Renal pelvis (tissue), 4 donors: ENCODE data around the gene MITF. TPM values are rescaled to one million over a fixed set of nuclear protein-coding genes. Genes with fewer than 3 reads are reported as not detected.

Source experiments
- DNase-seq: peaks from one replicate; pipeline ENCODE4 v3.0.0-alpha.2; 2013
- polyA plus RNA-seq, 3 donors: library from polyadenylated mRNA; unstranded; fragments of 120-200 nt; gene quantifications; one replicate each; pipeline ENCODE4 v1.2.1, GENCODE V29; 2013; ENCODE audit not compliant: insufficient read length in 3 of 3

Gene MITF
- polyA plus RNA-seq, 3 donors = 35.5 to 51.3 (median 40.4) TPM

DNA sequence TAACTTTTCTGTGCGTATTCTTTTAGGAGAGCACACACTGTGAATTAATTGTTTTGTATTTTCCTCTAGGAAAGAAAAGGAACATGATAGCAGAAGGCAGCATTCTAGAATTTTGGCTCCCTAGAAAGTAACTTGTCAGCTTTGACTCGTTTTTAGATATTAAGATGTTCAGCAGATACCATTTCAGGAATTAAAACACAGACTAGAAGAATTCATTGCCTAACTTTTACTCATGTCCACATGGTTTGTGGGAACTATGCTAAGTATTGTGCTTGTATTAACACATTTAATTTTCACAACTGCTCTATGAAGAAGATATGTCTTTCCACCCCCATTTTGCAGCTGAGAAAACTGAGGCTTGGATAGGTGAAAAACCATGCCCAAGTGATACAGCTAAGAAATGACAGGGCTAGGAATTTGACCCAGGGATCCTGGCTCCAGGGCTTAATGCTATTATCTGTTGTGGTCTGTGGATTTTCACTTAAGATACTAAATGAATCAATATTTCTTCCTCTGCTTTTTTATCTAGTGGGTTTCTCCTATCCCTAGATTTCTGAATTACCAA, 128.8 kb downstream of the MITF start:
- no peak for DNase-seq

DNA sequence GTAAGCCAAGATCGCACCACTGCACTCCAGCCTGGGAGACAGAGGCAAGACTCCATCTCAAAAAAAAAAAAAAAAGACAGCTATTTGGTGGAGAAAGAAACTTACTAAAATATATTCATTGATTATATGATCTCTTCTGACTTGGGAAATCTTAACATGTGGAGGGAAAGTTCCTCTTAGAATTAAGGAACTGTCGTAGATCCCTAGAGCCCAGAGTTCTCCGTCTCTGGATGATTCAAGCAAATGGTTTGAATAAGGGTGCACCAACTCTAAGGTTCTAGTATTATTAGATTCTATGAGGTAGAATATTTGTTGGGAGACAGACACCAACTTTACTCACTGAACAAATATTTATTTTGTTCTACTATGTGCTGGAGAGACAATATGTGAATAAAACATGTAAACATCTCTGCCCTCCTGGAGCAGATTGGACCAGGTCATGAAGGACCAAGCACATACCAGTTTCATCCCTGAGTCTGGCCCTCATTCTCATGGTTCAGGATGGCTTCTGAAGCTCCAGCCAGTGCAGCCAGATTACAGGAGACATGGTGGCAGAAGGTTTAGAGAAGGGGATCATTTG, 129.7 kb downstream of the MITF start:
- no peak for DNase-seq

DNA sequence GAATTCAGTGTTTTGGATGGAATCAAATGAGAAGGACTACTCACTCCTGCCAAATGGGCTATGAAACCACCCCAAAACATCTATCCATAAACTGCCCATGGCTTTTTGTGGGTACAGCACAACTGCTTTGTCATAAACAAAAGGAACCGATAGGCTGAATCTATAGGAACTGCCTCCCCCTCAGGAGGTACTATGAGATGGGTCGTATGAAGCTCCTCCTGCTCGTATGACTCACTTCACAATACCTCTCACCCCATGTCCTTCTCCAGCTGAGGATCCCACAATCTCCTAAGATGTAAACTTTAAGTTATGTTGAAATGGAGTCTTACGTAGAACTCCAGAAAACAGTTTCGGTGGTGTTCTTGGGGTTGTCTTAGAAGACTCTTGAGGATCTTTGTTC, 130.4 kb downstream of the MITF start:
- no peak for DNase-seq

DNA sequence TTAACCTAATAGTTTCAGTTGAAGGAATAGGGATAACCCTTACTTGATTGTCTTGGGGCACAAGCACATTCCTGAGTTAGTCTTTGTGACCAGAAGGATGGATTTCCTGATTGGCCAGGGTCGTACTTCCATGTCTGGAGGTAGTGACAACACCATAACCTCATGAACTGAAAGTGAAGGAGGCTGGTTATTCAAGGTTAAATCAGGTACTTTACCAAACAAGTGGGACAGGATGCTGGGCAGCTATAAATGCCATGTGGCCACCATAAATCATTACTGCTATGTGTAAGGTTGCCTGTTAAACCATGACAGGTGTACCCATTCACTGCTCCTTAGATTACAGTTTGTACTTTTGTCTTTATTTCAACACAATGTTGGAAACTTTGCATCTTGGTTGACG, 132.0 kb downstream of the MITF start:
- DNase-seq = peak; percentile 49

DNA sequence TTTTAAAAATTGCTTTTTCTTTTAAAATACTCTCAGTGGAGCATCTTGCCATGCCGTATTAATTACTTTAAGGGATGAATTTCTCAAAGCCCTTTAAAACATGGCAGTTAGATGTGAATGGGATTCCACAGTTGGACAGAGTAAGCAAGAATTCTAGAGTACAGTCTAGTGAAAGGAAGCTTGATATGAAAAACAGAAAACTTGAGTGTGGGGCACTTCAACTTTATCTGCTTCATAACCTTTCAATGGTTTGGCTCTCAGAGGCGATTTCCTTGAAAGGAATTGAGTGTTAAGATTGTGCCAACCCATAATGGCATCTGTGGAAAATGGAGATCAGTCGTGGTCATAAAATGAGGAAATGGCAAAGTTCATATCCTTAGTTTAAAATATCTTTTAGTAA, 132.6 kb downstream of the MITF start:
- no peak for DNase-seq

DNA sequence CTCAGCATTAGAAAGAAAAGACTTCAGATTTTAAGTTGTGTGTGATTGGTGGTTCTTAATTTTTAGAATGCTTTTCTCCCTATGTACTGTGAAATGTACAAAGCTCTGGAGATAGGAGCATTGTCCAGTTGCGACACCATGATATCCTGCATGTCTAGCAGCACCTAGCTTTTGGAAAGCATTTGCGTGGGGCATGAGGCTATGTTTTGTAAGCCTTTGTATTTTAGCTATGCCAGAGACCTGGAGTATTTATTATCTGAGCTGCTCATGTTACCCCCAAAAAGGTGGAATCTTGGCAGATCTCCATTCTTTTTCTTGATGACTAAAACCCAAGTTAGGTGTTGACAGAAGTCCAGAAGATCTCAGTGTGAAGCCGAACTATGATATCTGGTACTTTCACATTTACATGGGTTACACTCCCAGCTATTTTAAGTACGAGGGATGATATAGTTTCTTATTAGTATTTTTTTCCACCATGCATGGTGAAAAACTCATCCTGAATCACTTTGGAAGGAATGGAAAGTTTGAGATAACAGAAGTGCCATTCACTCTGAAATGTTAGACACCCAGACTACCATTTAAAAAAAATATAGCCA, 133.6 kb downstream of the MITF start:
- no peak for DNase-seq

DNA sequence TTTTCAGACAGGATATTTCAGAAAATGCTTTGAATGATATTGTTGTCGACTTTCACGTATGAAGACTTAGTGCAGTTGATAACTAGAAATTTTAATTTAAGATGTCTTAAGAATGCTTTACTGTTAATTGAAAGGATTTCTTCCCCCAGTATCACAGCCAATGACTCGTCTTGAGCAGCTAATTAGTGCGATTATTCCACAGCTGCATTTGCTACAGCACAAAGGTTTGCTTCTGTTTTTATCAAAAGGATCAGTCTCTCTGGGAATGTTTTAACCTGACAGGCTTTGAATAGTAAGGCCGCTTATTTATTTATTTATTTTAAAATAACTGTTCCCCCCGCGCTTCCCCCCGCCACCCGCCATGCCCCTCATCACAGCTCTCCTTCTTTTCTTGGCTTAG, 136.8 kb downstream of the MITF start:
- DNase-seq = no peak

DNA sequence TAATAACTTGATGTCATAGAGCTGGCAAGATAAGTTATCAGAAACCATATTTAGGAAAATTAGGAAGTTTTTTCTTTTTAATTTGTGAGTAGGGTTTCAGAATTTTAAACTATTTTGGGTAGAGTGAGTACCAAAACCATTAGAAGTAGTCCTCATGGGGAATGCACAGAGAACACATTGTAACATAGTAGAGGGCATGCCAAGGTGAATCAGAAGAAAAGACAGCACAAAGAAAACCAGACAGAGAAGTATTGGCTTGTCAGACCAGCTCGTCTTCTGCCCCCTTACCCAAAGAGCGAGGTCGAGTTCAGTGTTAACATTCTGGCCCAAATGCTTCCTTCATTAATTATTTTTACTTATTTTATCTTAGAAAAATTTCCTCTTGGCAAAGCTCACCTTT, 139.0 kb downstream of the MITF start:
- DNase-seq = no peak

DNA sequence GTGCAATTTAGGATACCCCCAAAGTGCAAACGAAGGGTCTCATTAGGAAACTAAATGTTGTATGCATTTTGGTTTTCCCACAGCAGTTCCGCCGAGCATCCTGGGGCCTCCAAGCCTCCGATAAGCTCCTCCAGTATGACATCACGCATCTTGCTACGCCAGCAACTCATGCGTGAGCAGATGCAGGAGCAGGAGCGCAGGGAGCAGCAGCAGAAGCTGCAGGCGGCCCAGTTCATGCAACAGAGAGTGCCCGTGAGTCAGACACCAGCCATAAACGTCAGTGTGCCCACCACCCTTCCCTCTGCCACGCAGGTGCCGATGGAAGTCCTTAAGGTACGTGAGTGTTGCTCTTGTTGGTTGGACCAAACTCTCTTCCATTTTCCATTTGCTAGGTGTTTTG, 139.8 kb downstream of the MITF start:
- no peak for DNase-seq

DNA sequence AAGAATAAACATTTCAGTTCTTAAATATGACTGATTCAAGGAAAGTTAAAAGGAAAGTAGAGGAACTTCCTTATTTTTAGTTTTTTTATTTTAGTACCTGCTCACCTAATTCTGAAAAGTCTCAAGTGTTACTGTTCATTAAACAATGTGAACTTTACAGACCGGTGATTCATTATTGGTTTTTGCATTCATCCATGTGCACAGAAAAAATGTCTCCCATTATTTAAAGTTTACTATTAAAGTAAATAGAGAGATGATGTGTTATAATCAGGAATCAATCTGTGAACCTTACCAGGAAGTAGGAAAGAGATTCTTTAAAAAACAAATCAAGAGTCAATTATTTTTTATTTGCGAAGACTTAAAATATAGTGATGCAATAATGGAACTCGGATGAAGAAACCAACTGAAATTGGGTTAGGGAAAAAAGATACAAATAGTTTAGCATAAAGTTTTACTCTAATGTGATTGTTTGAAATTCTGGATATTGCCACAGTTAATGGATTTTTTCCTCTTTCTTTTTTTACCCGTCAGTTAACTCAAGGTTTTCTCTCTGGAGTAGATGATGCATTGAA, 140.9 kb downstream of the MITF start:
- DNase-seq = no peak

DNA sequence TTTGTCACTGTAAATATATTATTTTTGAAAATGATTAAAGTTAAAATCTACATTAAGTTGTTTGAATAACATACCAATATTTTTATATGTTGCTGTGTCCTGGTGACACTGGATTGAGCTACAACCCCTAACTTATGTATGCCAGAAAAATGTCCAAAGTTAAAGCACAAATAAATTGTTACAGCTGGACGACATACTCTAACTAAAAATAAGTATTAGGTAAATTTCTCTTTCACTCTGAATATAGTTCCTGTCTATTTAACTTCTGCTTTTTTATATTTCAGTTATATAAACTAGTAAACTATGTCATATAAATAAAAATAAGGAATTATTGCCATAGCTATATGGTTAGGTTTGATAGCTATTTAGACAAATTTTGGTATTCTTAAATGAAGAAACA, 141.8 kb downstream of the MITF start:
- DNase-seq = no peak

DNA sequence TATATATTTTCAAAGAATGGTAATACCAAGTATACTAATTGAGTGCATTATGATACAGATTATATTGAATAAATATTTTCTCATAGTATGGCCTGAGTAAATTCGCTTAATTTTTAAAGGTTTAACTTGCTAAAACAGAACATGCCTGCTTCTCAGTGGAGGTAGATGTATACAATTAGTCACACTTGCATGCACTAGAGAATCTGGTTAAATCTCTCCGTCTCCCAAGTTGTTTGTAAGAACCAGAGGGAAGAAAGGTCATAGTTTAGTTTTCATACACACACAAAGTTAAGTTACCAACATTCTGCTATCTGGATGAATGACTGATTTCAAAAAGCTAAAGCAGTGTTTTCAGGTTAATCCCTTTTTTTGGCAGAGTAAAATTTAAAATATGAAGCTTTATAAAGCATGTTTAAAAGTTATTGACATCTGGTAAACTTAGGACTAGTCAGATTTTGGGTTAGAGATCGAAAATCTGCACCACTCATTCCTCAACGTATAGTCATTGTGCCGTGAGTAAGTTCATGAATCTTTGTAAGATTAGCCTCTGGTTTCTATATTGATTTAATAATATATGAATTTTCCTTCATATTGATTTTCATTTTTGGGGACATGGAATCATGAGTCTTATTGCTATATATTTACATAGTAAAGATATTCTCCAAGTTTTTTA, 142.6 kb downstream of the MITF start:
- DNase-seq = no peak

DNA sequence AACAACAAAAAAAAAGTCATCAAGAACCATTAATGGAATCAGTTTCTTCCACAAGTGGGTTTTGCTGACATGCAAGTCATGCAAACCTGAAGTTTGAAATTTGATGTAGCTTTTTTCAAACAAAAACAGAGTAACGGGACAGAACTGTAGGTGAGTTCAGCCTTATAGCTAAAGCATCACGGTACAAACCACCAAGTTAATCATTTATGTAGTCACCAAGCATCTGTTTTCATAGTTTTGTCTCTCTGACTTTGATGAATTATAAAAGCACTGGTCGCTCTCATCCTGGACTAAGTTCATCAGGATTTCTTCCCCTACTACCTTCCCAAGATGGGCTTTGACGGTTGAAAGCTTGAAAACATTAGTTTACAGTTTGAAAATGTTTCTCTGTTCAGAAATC, 143.3 kb downstream of the MITF start:
- DNase-seq = no peak

DNA sequence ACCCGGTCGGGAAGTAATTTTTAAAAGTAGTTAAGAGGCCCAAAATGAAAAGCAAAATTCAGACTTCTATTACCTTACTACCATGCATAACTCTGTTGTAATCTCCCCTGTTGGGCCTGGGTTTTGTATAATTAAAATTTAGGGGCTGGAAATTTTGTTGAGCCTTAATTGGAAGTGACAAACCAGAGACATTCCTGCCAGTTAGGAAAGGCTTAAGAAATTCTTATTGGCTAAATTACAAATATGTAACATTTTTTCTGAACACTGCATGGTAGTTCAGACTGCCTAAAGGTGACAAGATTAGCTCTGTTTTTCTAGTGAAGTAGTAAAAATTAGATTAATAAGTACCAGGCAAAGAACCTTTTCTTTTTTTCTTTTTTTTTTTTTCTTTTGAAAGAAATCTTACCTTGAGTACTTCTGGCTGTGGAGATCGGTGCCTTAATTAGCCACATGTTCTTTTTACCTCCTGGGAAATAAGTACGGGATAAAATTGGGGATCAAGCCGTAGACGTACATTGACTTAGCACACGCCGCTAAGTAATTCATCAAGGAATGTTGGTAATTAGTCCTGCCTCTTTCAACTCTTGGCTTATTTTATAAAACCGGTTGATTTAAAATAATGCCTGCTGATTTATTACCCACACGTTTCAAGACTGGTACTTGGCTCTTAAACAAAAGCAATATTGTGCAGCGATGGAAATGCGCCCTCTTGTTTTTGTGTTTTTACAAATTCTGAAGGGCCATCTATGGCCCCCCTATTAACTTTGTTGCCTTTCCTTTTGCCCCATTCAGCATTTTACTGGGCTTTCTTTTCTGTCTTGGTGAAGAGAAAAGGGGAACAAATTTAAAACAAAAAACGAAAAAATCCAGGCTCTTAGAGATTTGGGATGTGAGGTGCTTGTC, 149.0 kb downstream of the MITF start:
- DNase-seq = no peak

DNA sequence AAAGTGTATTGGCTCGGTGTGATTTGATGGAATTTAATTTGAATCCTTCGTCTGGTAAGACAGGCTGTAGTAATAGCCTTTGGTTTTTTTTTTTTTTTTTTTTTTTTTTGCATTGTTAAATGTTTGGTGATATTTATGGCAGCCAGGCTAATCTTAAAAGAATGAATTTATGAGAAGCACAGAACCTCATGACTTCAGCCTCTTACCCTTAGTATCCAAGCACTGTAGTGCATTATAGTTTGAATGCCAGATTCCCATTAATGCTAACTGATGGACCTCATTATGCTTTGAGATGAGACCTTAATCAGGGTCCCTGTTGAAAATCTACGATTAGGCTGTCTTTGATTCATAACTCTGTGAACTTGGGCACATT, 149.7 kb downstream of the MITF start:
- DNase-seq = no peak

DNA sequence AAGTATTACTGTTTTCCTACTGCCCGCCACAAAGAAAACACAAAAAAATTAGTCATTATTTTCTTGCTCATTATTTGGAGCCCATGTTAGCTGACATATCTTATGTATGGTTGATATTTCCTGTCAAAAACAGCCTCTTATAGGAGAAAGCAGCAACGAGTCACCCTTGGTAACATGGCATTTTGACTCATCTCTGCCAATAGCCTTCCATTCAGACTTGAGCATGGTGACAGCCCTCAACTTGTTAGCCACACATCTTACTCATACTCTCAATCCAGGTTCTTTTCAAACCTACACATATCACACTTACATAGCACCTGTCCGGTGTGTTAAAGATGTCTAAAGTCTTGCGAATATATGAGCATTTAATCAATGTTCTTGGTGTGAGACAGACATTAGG, 150.8 kb downstream of the MITF start:
- DNase-seq = no peak

DNA sequence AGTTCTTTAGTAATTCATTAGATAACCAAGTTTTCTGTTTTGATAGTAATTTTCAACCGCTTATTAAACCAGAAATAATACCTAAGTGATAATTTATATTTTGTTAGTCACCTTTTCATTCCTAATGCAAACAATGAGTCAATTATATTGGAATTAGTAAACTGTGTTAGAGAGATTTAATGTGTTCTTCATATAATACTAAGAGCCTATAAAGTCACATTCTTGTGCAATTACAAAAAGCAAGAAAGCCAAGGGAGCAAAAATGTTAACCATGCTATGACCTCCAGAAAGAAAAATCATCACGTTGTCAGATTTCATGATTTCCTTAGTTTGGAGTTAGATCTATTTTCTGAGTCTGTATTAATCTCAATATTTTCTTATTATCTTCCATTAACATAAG, 151.4 kb downstream of the MITF start:
- DNase-seq = no peak

DNA sequence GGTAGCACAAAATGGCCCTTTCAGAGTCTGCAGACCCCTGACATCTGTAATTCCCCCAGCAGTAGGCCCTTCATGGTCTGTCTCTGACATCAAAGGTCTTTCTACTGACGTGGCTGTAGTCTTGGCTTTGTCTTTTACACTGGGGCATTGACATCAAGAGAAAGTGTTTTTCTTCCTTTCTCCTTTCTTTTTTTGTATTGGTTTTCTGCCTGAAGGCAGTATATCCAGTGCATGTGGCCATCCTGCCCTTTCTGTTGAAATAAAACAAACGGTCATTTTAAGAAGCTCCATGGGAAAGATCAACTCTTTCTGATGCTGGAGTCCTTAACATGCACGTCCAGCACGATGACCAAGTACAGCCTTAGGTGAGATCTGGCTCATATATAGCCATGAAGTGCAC, 153.4 kb downstream of the MITF start:
- no peak for DNase-seq

DNA sequence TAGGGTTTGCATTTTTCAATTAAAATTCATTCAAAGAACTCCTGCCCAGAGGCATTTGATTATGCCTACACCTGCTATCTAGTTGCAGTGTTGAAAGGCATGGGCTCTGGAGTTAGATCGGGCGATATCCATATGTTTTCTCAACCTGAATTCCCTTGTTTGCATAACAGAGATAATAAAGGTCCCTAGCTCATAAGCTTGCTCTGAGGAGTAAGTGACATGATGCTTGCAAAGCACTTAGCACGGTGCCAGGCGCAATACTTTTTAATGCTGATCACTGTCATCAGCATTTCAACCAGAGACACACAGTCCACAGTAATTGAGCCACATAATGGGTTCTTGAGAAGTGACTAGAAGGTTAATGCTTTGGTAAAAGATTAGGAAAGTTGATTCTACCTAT, 154.0 kb downstream of the MITF start:
- no peak for DNase-seq

DNA sequence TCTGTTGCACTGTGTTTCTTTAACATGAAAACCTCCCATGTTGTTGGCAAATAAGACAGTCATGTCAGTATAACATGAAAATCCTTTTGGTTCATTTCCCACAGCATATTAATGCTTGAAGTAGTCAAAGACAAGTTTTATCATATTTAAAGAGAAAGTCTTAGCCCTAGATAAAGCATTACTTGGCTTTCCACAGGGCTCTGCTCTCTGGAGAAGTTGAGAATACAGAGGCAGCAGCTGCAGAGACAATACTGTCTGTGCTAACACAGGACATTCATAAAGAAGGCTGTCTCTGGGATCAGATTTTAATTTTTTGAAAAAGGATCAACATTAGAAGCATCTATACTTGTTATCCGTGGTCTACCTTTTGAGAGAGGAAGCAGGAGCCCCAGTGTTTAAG, 156.8 kb downstream of the MITF start:
- DNase-seq = no peak

DNA sequence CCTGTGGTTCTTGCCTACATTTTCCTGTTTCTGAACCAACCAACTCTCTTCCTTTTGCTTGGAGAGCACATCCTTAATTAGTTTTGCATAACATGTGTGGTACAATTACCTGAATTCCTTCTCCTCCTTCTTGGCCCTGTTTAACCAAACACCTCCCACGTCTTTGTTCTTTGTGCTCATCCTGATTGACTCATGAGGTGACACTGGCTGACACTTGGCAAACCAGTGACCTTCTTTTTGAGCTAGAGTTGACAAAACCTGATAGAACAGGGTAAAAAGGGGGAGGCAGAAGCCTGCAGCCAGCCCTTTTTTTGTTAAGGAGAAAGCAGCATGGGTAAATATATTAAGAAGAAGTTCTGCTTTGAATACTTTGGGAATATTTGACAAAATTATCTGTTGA, 161.1 kb downstream of the MITF start:
- DNase-seq = no peak

DNA sequence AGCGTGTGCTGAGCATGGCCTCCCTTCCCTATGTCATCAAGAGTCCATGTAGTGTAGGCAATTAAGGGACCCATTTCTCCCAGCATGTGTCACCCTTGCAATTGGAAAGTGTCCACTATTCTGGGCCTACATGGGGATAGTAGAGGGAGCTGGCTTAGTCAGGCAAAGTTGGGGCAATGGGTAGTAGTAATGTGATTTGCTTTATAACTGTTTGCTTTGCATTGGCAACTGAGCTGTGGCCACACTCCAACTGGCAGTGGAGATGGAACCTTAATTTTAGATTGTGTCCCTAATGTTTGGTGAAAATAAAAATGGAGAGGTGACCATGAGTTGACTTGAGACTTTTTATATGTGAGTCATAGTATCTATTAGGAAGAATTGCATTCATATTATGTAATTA, 162.5 kb downstream of the MITF start:
- no peak for DNase-seq
